ENCODE data around the gene GALM. TPM values are rescaled to one million over a fixed set of nuclear protein-coding genes. Genes with fewer than 3 reads are reported as not detected.

GALM gene
- total RNA-seq, 1 experiment from 2014 or later, result 10.0 TPM

- Histone ChIP-seq H3K4ac (ENCODE audit: low read depth, low read length) (no peak overlapping the region), H3K9ac (ENCODE audit: extremely low read depth, insufficient read length, low read length) (no peak overlapping the region), H3K4me1 (ENCODE audit: insufficient read depth, low read length) (no peaks in the 10 kb centered on the region), H2BK15ac (ENCODE audit: low read depth, low read length) (no peak overlapping the region), H4K8ac (replicated peaks; ENCODE audit: insufficient read length, low read depth, low read length) (no peak overlapping the region), H4K20me1 (ENCODE audit: control insufficient read depth, insufficient read depth, insufficient read length) (no peaks in the 10 kb centered on the region), H3K14ac (ENCODE audit: insufficient read depth, low read length) (no peak overlapping the region), H2BK5ac (ENCODE audit: insufficient read length, low read length) (no peak overlapping the region), H2BK20ac (ENCODE audit: low read depth, low read length, poor library complexity, severe bottlenecking) (no peak overlapping the region), H4K5ac (ENCODE audit: insufficient read length, low read depth, low read length) (no peak overlapping the region), H3T11ph (ENCODE audit: low read length) (no peak overlapping the region), H3K4me2 (ENCODE audit: insufficient read depth, insufficient read length, low read length) (no peak overlapping the region), H3K18ac (ENCODE audit: insufficient read length, low read depth, low read length) (no peak overlapping the region), H3K27me3 (ENCODE audit: insufficient read depth, low read length) (no peaks in the 10 kb centered on the region), H3K56ac (ENCODE audit: insufficient read length, low read depth, low read length) (no peak overlapping the region), H2BK12ac (ENCODE audit: insufficient read length, low read depth, low read length) (no peak overlapping the region), H3K79me1 (ENCODE audit: insufficient read depth, low read depth, low read length, poor library complexity, severe bottlenecking) (no peaks in the 10 kb centered on the region), H2BK120ac (ENCODE audit: low read depth, low read length, poor library complexity, severe bottlenecking) (no peak overlapping the region), H2AK5ac (ENCODE audit: insufficient read length, low read length) (no peak overlapping the region), H3K23ac (ENCODE audit: insufficient read length, low read depth, low read length) (no peak overlapping the region), H3K23me2 (ENCODE audit: insufficient read length, low read depth, low read length, poor library complexity, severe bottlenecking) (no peaks in the 10 kb centered on the region), H3K79me2 (ENCODE audit: insufficient read depth, low read length) (no peaks in the 10 kb centered on the region), H2AFZ (ENCODE audit: low read length) (no peak overlapping the region), H4K91ac (ENCODE audit: insufficient read length, low read depth, low read length) (no peak overlapping the region), H3K9me3 (ENCODE audit: control insufficient read depth, low read depth, low read length) (no peaks in the 10 kb centered on the region), H3K27ac (ENCODE audit: insufficient read length, low read depth, low read length) (no peak overlapping the region)
- Mint-ChIP-seq H3K4me1 (no peaks in the 10 kb centered on the region), H3K9me3 (no peaks in the 10 kb centered on the region), H3K36me3 (ENCODE audit: insufficient read depth in 1 of 3, low read depth in 3 of 3) (no peaks in the 10 kb centered on the region), H3K4me3 (no peak overlapping the region), H3K27me3 (ENCODE audit: low read depth) (no peaks in the 10 kb centered on the region), H3K27ac (no peak overlapping the region)
- DNase-seq, result no peak
- TF ChIP-seq CTCF (conservative IDR thresholded peaks at IDR 0.05), result no peak
- WGBS (ENCODE audit: extremely low coverage, insufficient read length, low lambda C conversion rate), result no CpG with 5 or more reads among the region's 4 CpGs
Measured at GRCh38 chr2:38656866-38657480, 8.9 kb upstream of the GALM start.

Data from H9 (cell line).